GM12873 (cell line): ENCODE measurements around the gene SLC25A22.

Experiments
- TF ChIP-seq, protein P1 (sequence below): IDR thresholded peaks from 2 replicates; pipeline ENCODE4 v1.5.1; 2012; ENCODE audit warnings: low read depth, mild to moderate bottlenecking, moderate library complexity, low read length, control low read depth; ENCODE audit not compliant: insufficient read depth; ENCODE audit errors: missing control alignments

Gene SLC25A22

DNA sequence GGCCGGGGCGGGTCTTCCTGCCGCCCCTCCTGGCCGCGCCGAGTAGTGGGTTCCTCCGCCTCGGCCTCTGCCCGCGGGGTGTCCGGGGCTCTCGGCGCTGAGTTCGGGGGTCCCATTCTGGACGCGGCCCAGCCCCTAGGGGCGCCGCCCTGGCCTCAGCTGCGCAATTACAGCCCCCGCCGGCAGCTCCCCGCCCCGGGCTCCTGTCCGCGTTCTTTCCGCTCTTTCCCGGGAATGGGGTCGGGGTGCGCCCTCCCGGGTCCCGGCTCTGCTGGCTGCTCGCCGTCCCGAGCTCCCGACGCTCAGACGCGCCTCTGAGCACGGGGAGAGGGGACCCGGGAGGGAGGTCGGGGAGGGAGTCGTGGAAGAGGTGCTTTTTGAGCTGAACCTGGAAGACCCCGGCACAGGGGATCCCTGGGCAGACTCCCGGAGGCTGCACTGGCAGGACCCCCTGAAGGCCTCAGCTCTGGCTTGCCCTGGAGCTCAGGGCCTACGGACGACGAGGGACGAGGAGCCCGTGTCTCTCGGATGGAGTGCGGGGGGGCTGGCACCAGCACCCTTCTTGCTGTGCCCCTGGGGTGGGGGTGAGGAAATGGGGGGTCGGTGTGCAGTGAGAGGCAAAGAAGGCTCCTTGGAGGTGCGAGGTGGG, 45.1 kb upstream of the SLC25A22 start:
- TF ChIP-seq, protein P1, sequence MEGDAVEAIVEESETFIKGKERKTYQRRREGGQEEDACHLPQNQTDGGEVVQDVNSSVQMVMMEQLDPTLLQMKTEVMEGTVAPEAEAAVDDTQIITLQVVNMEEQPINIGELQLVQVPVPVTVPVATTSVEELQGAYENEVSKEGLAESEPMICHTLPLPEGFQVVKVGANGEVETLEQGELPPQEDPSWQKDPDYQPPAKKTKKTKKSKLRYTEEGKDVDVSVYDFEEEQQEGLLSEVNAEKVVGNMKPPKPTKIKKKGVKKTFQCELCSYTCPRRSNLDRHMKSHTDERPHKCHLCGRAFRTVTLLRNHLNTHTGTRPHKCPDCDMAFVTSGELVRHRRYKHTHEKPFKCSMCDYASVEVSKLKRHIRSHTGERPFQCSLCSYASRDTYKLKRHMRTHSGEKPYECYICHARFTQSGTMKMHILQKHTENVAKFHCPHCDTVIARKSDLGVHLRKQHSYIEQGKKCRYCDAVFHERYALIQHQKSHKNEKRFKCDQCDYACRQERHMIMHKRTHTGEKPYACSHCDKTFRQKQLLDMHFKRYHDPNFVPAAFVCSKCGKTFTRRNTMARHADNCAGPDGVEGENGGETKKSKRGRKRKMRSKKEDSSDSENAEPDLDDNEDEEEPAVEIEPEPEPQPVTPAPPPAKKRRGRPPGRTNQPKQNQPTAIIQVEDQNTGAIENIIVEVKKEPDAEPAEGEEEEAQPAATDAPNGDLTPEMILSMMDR: peak; percentile 13

DNA sequence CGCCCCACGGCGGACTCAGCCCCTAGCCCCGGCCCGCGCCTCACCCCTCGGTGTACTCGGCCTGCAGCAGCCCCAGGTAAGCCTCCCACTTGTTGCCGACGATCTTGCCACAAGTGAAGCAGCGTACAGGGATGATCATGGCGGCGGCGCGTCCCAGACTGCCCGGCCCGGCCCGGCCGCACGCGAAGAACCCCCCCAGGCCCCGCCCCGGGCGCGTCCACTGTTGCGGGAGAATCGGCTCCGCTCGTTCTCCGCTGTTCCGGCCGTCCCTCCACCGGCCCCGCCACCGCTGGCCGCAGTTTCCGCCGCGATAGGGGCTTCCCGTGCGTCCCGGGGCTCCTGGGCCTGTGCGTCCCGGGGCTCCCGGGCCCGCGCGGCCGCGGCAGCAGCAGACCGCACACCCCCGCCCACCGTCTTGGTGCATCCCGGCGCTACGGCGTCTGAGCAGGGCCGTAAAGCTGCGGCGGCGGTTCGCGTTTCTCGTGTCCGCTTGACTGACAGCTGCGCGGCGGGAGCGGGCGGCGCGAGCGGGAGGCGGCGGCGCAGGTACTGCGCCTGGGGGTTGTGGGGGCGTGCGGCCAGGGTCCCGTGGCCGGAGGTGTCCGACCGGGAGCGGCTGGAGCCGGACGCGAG, 44.4 kb upstream of the SLC25A22 start, which contains the start of the genes POLR2L and TSPAN4:
Gene POLR2L (minus strand): TSS at position 160 of the 633 bp plus-strand sequence. CDS start 21 bp downstream, at position 139.
Gene TSPAN4 (plus strand): TSS at position 483 of the 633 bp plus-strand sequence. CDS start 7,453 bp downstream, outside the sequence.
- TF ChIP-seq, protein P1: no peak

DNA sequence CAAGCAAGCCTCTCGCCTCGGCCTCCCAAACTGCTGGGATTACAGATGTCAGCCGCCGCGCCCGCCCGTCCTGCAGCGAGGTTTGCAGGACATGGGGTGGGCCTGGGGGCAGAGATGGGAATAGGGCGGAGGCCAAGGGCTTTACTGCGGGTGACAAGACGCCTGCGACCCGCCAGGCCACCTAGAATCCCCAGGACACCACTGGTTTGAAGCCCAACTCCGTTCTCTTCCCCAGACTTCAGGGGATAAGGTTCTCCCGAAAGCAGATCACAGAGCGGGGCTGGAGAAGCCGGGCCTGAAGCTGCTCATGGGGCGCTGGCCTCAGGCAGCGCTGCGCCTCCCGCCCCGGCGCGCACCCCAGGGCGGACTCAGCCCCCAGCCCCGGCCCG, 43.9 kb upstream of the SLC25A22 start:
- TF ChIP-seq, protein P1: no peak

DNA sequence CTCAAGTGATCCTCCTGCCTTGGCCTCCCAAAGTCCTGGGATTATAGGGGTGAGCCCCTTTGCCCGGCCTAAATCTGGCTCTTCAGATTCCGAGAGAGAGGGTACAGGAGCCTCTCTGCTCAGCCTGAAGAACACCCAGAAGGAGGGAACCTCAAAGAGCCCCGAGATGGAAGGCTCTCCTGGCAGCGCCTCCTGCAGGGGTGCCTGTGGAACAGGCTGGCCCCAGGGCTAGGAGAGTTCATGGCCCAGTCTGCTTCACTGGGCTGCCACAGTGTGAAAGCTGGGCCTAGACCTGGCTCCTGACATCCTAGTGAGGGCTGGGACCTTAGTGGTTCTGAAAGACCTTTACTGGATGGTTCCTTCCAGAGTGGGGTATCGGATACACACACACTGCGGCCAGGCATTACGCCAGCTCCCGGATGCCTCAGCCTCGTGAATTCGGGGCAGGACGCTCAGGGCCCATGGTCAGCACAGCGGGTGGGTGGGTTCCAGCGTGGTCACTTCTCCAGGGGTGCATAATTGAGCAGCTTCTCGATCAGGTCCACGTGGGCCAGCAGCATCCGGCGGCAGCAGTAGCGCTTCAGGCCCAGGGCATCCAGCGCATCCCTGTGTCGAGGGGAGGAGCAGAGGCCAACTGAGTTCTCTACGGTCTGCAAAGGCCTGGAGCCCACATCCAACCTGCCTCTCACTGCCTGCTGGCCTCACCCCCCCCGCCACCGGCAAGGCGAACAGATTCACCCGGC, 42.0 kb upstream of the SLC25A22 start:
- TF ChIP-seq, protein P1: peak; percentile 47

DNA sequence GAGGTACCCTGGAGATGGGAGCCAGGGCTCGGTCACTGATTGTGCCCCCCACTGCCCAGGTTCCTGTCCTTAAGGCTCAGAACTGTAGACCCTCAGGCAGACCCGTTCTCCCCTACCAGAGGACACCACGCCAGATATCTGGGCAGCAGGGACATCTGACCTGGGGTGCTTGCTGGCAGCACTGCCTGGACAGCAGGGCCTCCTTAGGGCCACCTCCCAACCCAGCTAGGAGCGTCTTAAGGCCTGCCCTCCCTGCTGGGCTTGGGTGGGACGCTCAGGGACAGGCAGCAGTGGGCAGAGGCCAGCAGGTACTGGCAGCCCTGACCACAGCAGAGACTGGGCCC, 41.2 kb upstream of the SLC25A22 start:
- TF ChIP-seq, protein P1: no peak

DNA sequence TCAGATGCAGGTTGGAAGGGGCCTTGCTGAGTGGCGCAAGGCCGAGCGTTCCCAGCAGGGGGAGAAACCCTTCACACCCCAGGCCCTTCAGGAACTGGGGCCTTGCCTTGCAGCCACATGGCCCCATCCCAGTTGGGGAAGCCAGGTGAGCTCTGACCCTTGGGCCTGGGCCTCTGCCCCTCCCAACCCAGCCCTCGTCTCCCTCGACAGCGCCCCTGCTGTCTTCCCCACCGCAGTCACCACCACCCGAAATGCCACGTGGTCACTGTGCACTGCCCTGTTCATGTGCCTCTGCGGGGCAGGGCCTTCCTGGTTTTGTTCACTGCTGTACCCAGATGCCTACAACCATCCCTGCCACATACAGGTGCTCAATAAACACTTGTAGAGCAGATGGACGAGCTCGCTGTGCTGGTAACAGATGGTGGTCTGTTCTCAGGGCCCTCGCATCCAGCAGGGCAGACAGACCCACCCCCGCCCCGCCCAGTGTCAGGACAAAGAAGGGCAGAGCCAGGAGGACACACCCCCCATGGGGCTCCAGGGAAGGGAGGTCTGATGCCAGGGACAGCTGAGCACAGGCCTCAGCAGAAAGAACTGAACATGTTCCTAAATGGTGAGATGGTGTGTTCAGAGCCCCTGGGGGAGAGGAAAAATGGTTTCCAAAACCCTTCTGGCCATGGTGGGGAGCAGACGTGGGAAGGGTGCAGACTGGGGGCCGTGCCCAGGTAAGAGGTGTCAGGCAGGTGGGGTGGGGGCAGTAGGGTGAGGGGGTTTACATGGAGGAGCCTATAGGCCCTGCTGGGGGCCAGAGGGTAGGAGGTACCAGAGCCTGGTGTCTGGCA, 40.6 kb upstream of the SLC25A22 start:
- TF ChIP-seq, protein P1: peak; percentile 32

DNA sequence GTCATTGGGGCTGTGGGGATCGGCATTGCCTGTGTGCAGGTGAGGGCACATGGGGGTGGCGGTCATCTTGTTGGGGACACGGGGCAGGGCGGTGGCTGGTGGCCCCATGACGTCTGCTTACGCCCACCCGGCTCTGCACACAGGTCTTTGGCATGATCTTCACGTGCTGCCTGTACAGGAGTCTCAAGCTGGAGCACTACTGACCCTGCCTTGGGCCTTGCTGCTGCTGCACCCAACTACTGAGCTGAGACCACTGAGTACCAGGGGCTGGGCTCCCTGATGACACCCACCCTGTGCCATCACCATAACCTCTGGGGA, 39.9 kb upstream of the SLC25A22 start:
- TF ChIP-seq, protein P1: no peak
